GM21717 (cell line): ENCODE results near the gene SERPING1.

ENCODE experiments used
- ATAC-seq: cut with Tn5 transposase; IDR thresholded peaks from one replicate; pipeline ENCODE4 v1.9.1; 2021; ENCODE audit warnings: mild to moderate bottlenecking, moderate library complexity; ENCODE audit not compliant: unreplicated experiment

SERPING1 gene

GRCh38 chr11:57635246-57635645, 37.8 kb downstream of the SERPING1 start:
- ATAC-seq = no peak

GRCh38 chr11:57637626-57638004, 40.1 kb downstream of the SERPING1 start:
- no peak for ATAC-seq

GRCh38 chr11:57638005-57638781, 40.7 kb downstream of the SERPING1 start:
- no peak for ATAC-seq

GRCh38 chr11:57638811-57639320, 41.4 kb downstream of the SERPING1 start:
- ATAC-seq = no peak

GRCh38 chr11:57639321-57640067, 42.0 kb downstream of the SERPING1 start:
- ATAC-seq = no peak

GRCh38 chr11:57640068-57640800, 42.7 kb downstream of the SERPING1 start:
- ATAC-seq = no peak

GRCh38 chr11:57641011-57641807, 43.7 kb downstream of the SERPING1 start:
- ATAC-seq = no peak

- no peak for ATAC-seq
Measured at GRCh38 chr11:57643802-57644201, 46.3 kb downstream of the SERPING1 start.

GRCh38 chr11:57644748-57645688, 47.5 kb downstream of the SERPING1 start:
- peak; percentile 55 for ATAC-seq

GRCh38 chr11:57645689-57646085, 48.2 kb downstream of the SERPING1 start:
- no peak for ATAC-seq

- no peak for ATAC-seq
Measured at GRCh38 chr11:57646194-57646798, 48.8 kb downstream of the SERPING1 start.

GRCh38 chr11:57646799-57647303, 49.4 kb downstream of the SERPING1 start:
- ATAC-seq = no peak

- ATAC-seq = no peak
Measured at GRCh38 chr11:57647372-57647771, 49.9 kb downstream of the SERPING1 start.

- ATAC-seq = no peak
Measured at GRCh38 chr11:57647960-57648800, 50.7 kb downstream of the SERPING1 start.

GRCh38 chr11:57648801-57649735, 51.6 kb downstream of the SERPING1 start:
- ATAC-seq = no peak

- no peak for ATAC-seq
Measured at GRCh38 chr11:57649826-57650738, 52.6 kb downstream of the SERPING1 start, which contains the start of gene YPEL4. TSS of gene YPEL4 (minus strand) at chr11:57649912. CDS start at chr11:57647107, 2,805 bp downstream.
